ENCODE measurements around the gene HSD3B2. TPM values are rescaled to one million over a fixed set of nuclear protein-coding genes. Genes with fewer than 3 reads are reported as not detected.

The HSD3B2 gene
- total RNA-seq (1 to 10 TPM in 1 of 2 donors, not detected in 1; 1.6 TPM), polyA plus RNA-seq (under 1 TPM in 1 of 2 donors, not detected in 1; 0.02 TPM)
- long read RNA-seq, donor 1 = 0 reads
- long read RNA-seq, donor 2 = 0 reads
- long read RNA-seq, donor 3 = 0 reads
- long read RNA-seq, donor 4 = 0 reads
- long read RNA-seq, donor 5 = 0 reads

GRCh38 chr1:119414950-119415349, at the start of gene HSD3B2:
Gene HSD3B2 (plus strand): TSS chr1:119415150. CDS start chr1:119415420, 270 bp downstream.
- Histone ChIP-seq H3K9me3 (ENCODE audit: control insufficient read depth in 4 of 4, insufficient read depth in 3 of 4, low read length in 3 of 4) (no peaks in the 10 kb centered on the region), H3K36me3 (ENCODE audit: control insufficient read depth in 4 of 4, insufficient read depth in 4 of 4, low read length in 4 of 4) (no peaks in the 10 kb centered on the region), H3K4me3 (no peak within 1 kb of the TSS), H3K9ac (ENCODE audit: insufficient read depth in 1 of 2, low read length in 2 of 2) (no peak within 1 kb of the TSS), H3K27ac (ENCODE audit: low read depth in 1 of 2, low read length in 1 of 2) (no peak within 1 kb of the TSS), H3K4me1 (ENCODE audit: control insufficient read depth in 5 of 5, insufficient read depth in 5 of 5, low read length in 5 of 5) (no peaks in the 10 kb centered on the region), H3K27me3 (ENCODE audit: control insufficient read depth in 3 of 3, insufficient read depth in 3 of 3, low read length in 2 of 3) (no peaks in the 10 kb centered on the region)
- WGBS, 2 donors = 85 to 87% methylated on average over 2 of the region's 2 CpGs
- ATAC-seq (ENCODE audit: insufficient read depth, low FRiP score) = no peak
- TF ChIP-seq, protein P1, sequence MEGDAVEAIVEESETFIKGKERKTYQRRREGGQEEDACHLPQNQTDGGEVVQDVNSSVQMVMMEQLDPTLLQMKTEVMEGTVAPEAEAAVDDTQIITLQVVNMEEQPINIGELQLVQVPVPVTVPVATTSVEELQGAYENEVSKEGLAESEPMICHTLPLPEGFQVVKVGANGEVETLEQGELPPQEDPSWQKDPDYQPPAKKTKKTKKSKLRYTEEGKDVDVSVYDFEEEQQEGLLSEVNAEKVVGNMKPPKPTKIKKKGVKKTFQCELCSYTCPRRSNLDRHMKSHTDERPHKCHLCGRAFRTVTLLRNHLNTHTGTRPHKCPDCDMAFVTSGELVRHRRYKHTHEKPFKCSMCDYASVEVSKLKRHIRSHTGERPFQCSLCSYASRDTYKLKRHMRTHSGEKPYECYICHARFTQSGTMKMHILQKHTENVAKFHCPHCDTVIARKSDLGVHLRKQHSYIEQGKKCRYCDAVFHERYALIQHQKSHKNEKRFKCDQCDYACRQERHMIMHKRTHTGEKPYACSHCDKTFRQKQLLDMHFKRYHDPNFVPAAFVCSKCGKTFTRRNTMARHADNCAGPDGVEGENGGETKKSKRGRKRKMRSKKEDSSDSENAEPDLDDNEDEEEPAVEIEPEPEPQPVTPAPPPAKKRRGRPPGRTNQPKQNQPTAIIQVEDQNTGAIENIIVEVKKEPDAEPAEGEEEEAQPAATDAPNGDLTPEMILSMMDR (IDR thresholded peaks at IDR 0.05; ENCODE audit: control extremely low read depth, extremely low read depth) = no peak
- no peak for DNase-seq

DNA sequence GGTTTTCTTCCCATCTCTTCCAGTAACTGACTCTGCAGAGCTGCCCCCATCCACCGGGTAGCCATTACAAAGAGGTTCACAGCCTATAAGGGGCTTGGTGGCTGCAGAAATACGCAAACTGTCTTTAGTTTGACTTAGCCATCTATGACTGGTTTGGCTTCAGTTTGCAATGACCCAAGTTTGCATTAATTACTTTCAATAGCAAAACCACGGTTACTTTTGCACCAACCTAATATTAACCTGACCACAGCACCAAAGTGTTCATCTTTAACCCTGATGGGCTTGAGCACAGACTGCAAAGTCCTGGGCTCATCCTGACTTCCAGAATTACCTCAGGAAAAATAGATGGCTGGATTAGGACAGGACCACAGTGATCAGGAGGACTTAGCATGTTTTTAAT, 48.5 kb upstream of the HSD3B2 start:
- no peak for ATAC-seq (ENCODE audit: insufficient read depth, low FRiP score)
- H3K4me3 ChIP-seq = no peak overlapping the region
- TF ChIP-seq, protein P1 (IDR thresholded peaks at IDR 0.05; ENCODE audit: control extremely low read depth, extremely low read depth) = no peak
- H3K36me3 ChIP-seq (ENCODE audit: control insufficient read depth in 4 of 4, insufficient read depth in 4 of 4, low read length in 4 of 4) = no peaks in the 10 kb centered on the region
- H3K9me3 ChIP-seq (ENCODE audit: control insufficient read depth in 4 of 4, insufficient read depth in 3 of 4, low read length in 3 of 4) = no peaks in the 10 kb centered on the region
- DNase-seq = no peak
- 83 to 90% methylated on average over 3 of the region's 3 CpGs for WGBS, 2 donors
- H3K27ac ChIP-seq (ENCODE audit: low read depth in 1 of 2, low read length in 1 of 2) = no peak overlapping the region
- no peaks in the 10 kb centered on the region for H3K27me3 ChIP-seq (ENCODE audit: control insufficient read depth in 3 of 3, insufficient read depth in 3 of 3, low read length in 2 of 3)
- no peak overlapping the region for H3K9ac ChIP-seq (ENCODE audit: insufficient read depth in 1 of 2, low read length in 2 of 2)
- H3K4me1 ChIP-seq (ENCODE audit: control insufficient read depth in 5 of 5, insufficient read depth in 5 of 5, low read length in 5 of 5) = peaks cover 0 to 7% (median 0%) of the 10 kb centered on the region in 5 donors

GRCh38 chr1:119367432-119368124, 47.4 kb upstream of the HSD3B2 start:
- H3K4me1 ChIP-seq (ENCODE audit: control insufficient read depth in 5 of 5, insufficient read depth in 5 of 5, low read length in 5 of 5) = peaks cover 0 to 19% (median 0%) of the 10 kb centered on the region in 5 donors
- ATAC-seq (ENCODE audit: insufficient read depth, low FRiP score) = no peak
- 67 to 74% methylated on average over 13 of the region's 13 CpGs for WGBS, 2 donors
- no peaks in the 10 kb centered on the region for H3K27me3 ChIP-seq (ENCODE audit: control insufficient read depth in 3 of 3, insufficient read depth in 3 of 3, low read length in 2 of 3)
- TF ChIP-seq, protein P1 (IDR thresholded peaks at IDR 0.05; ENCODE audit: control extremely low read depth, extremely low read depth) = peak; percentile 50
- no peak overlapping the region for H3K9ac ChIP-seq (ENCODE audit: insufficient read depth in 1 of 2, low read length in 2 of 2)
- no peak overlapping the region for H3K27ac ChIP-seq (ENCODE audit: low read depth in 1 of 2, low read length in 1 of 2)
- H3K36me3 ChIP-seq (ENCODE audit: control insufficient read depth in 4 of 4, insufficient read depth in 4 of 4, low read length in 4 of 4) = no peaks in the 10 kb centered on the region
- H3K4me3 ChIP-seq = no peak overlapping the region
- no peaks in the 10 kb centered on the region for H3K9me3 ChIP-seq (ENCODE audit: control insufficient read depth in 4 of 4, insufficient read depth in 3 of 4, low read length in 3 of 4)
- DNase-seq = peak in 2 of 3 donors; percentile 72 to 74
